ENCODE results near the gene NFIC.

The NFIC gene

DNA sequence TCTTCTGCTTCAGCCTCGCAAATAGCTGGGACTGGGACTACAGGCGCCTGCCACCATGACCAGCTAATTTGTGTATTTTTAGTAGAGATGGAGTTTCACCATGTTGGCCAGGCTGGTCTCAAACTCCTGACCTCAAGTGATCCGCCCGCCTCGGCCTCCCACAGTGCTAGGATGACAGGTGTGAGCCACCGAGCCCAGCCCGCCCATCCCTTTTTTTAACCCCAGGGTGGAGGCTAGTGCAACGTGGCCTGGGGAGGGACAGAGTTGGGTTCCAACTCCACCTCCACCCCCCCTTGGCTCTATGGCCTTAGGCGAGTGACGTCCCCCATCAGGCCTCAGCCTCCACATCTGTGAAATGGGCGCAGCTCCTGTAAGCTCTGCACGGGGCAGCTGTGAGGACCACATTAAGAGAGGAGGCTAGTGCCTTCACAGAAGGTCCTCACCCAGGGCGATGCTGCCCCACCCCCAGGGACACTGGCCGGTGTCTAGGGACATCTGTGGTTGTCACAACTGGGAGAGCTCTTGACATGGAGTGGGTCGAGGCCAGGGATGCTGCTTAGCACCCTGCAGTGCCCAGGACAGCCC is 76.2 kb downstream of the NFIC start:
- no peak for ATAC-seq
- TF ChIP-seq CSRNP3 (CRISPR knock-in tag; IDR thresholded peaks at IDR 0.05) (no peak), ESRRG (CRISPR knock-in tag; IDR thresholded peaks at IDR 0.05) (no peak), OSR1 (CRISPR knock-in tag; IDR thresholded peaks at IDR 0.05) (no peak), GLIS3 (CRISPR knock-in tag; IDR thresholded peaks at IDR 0.05) (no peak), SNAI2 (CRISPR knock-in tag; IDR thresholded peaks at IDR 0.05) (no peak), ZNF565 (CRISPR knock-in tag; conservative IDR thresholded peaks at IDR 0.05; ENCODE audit: low read depth) (no peak), BACH2 (CRISPR knock-in tag; IDR thresholded peaks at IDR 0.05; ENCODE audit: borderline replicate concordance) (no peak), ISL1 (CRISPR knock-in tag; IDR thresholded peaks at IDR 0.05) (no peak), ARNTL (CRISPR knock-in tag; IDR thresholded peaks at IDR 0.05; ENCODE audit: borderline replicate concordance, low read depth) (no peak), TOX (CRISPR knock-in tag; IDR thresholded peaks at IDR 0.05; ENCODE audit: borderline replicate concordance) (no peak), ZFP3 (CRISPR knock-in tag; IDR thresholded peaks at IDR 0.05) (no peak), TCF4 (CRISPR knock-in tag; IDR thresholded peaks at IDR 0.05; ENCODE audit: borderline replicate concordance) (no peak), CSDC2 (CRISPR knock-in tag; IDR thresholded peaks at IDR 0.05) (no peak)
- TF ChIP-seq, protein P1, sequence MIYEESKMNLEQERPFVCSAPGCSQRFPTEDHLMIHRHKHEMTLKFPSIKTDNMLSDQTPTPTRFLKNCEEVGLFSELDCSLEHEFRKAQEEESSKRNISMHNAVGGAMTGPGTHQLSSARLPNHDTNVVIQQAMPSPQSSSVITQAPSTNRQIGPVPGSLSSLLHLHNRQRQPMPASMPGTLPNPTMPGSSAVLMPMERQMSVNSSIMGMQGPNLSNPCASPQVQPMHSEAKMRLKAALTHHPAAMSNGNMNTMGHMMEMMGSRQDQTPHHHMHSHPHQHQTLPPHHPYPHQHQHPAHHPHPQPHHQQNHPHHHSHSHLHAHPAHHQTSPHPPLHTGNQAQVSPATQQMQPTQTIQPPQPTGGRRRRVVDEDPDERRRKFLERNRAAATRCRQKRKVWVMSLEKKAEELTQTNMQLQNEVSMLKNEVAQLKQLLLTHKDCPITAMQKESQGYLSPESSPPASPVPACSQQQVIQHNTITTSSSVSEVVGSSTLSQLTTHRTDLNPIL (CRISPR knock-in tag; IDR thresholded peaks at IDR 0.05; ENCODE audit: low read depth) = no peak
- TF ChIP-seq, protein P2, sequence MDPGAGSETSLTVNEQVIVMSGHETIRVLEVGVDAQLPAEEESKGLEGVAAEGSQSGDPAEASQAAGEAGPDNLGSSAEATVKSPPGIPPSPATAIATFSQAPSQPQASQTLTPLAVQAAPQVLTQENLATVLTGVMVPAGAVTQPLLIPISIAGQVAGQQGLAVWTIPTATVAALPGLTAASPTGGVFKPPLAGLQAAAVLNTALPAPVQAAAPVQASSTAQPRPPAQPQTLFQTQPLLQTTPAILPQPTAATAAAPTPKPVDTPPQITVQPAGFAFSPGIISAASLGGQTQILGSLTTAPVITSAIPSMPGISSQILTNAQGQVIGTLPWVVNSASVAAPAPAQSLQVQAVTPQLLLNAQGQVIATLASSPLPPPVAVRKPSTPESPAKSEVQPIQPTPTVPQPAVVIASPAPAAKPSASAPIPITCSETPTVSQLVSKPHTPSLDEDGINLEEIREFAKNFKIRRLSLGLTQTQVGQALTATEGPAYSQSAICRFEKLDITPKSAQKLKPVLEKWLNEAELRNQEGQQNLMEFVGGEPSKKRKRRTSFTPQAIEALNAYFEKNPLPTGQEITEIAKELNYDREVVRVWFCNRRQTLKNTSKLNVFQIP (CRISPR knock-in tag; IDR thresholded peaks at IDR 0.05; ENCODE audit: borderline replicate concordance, low read depth) = no peak

DNA sequence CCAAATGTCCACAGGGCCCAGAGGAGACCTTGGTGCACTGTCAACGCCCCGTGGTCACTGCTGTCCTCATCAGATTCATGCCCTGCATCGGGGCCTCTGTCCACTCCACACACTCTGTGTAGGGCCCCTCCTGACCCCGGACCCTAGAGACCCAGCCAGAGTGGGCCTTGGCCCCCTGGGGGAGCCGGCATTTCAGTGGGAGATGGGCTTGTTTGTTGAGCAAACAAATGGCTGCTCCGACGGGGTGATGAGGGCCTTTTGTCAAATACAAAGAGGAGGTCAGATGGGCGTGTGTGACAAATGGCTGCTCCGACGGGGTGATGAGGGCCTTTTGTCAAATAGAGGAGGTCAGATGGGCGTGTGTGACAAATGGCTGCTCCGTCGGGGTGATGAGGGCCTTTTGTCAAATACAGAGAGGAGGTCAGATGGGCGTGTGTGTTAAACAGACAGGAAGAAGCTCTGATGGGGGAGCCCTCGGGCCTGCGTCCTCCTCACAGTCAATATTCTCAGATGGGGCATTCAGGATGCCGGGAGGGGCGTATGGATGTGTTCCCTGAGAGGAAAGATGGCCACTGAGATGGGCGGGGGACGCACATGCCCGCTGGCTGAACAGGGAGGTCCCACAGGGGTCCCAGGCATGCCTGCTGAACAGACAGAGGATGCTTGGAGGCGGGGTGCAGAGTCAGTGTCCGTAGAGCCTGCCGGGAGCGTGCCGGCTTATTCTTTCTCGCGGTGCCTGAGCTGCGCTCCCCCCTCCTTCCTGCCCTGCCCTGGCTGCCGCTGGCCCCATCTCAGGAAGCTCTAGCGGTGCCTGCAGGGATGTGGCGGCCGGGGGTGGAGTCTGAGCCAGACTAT is 77.7 kb downstream of the NFIC start:
- TF ChIP-seq BACH2 (CRISPR knock-in tag; IDR thresholded peaks at IDR 0.05; ENCODE audit: borderline replicate concordance) (no peak), RARB (CRISPR knock-in tag; IDR thresholded peaks at IDR 0.05) (no peak), ZNF565 (CRISPR knock-in tag; conservative IDR thresholded peaks at IDR 0.05; ENCODE audit: low read depth) (no peak), SNAI2 (CRISPR knock-in tag; IDR thresholded peaks at IDR 0.05) (no peak), PATZ1 (CRISPR knock-in tag; IDR thresholded peaks at IDR 0.05; ENCODE audit: borderline replicate concordance) (no peak), CSDC2 (CRISPR knock-in tag; IDR thresholded peaks at IDR 0.05) (no peak), TCF4 (CRISPR knock-in tag; IDR thresholded peaks at IDR 0.05; ENCODE audit: borderline replicate concordance) (no peak), ESRRG (CRISPR knock-in tag; IDR thresholded peaks at IDR 0.05) (no peak), OSR1 (CRISPR knock-in tag; IDR thresholded peaks at IDR 0.05) (no peak), GLIS3 (CRISPR knock-in tag; IDR thresholded peaks at IDR 0.05) (no peak), ZNF70 (CRISPR knock-in tag; IDR thresholded peaks at IDR 0.05) (no peak), TOX (CRISPR knock-in tag; IDR thresholded peaks at IDR 0.05; ENCODE audit: borderline replicate concordance) (no peak), ISL1 (CRISPR knock-in tag; IDR thresholded peaks at IDR 0.05) (no peak), ZFP30 (CRISPR knock-in tag; IDR thresholded peaks at IDR 0.05) (no peak), PPARA (CRISPR knock-in tag; IDR thresholded peaks at IDR 0.05; ENCODE audit: borderline replicate concordance) (no peak), ZNF8 (CRISPR knock-in tag; IDR thresholded peaks at IDR 0.05) (no peak), ZC3H10 (CRISPR knock-in tag; IDR thresholded peaks at IDR 0.05) (no peak)
- TF ChIP-seq, protein P1 (CRISPR knock-in tag; IDR thresholded peaks at IDR 0.05; ENCODE audit: low read depth) = no peak
- TF ChIP-seq, protein P2 (CRISPR knock-in tag; IDR thresholded peaks at IDR 0.05; ENCODE audit: borderline replicate concordance, low read depth) = no peak
- no peak; the same call in 1 of the 3 replicates for ATAC-seq
